ENCODE data around the gene CFAP298. TPM values are rescaled to one million over a fixed set of nuclear protein-coding genes. Genes with fewer than 3 reads are reported as not detected.
A peak's percentile ranks its signal among the peaks of the same experiment; 100 is the strongest.

The CFAP298 gene
- total and polyA plus RNA-seq, 4 donors: 20.4 to 31.4 (median 25.0) TPM

DNA sequence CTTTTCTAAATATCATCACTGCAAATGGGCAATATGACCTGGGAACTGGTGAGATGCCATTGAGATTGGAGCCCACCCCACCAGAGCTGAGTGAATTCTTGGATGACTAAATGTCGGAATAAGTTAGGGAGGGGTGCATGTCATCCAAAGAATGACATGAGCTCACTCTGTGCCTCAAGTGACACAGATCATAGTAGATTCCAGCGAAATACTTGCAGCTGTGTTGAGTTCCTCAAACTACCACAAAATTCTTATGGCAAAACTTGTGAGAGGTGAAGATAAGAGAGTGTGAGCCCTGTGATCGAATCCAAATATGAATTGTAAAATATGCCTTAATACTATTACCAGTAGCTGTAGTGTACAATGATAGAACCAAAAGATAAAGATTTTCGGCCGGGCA lies 24.5 kb downstream of the CFAP298 start:
- WGBS, 2 donors: 95 to 97% methylated on average over 5 of the region's 5 CpGs
- DNase-seq: no peak
- Histone ChIP-seq H3K36me3 (ENCODE audit: control insufficient read depth in 1 of 2, insufficient read depth in 2 of 2, low read length in 1 of 2) (no peaks in the 10 kb centered on the region), H3K4me3 (ENCODE audit: low read length in 2 of 2) (no peak overlapping the region), H3K27me3 (ENCODE audit: control insufficient read depth in 1 of 2, insufficient read depth in 2 of 2, low read length in 1 of 2) (no peaks in the 10 kb centered on the region), H3K4me1 (ENCODE audit: control insufficient read depth in 1 of 2, insufficient read depth in 2 of 2, low read length in 2 of 2) (no peaks in the 10 kb centered on the region), H3K9me3 (ENCODE audit: control insufficient read depth, low read length) (no peaks in the 10 kb centered on the region), H3K27ac (ENCODE audit: low read depth in 1 of 2, low read length in 2 of 2) (no peak overlapping the region)
- ATAC-seq (ENCODE audit: low FRiP score): no peak
- intact Hi-C loops (cut with DNase I): no loop called here

DNA sequence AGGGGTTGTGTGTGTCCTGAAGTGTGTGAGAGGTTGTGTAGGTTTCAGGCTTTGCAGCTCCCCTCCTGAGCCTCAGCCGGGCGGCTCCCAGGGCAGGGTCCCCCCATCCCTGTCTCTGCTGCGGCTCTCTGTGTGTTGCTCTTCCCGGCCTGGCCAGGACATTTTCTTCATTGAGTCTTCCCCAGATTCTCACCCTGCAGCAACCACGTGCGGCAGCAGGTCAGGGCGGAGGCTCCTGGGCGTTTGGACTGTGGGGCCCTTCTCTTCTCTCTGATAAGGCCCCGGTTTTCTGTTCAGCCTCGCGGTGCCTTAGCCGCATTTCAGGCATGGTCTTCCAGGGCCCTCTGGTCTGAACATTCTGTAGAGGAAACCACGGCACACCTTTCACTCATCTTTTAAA lies 25.1 kb downstream of the CFAP298 start:
- Histone ChIP-seq H3K4me1 (ENCODE audit: control insufficient read depth in 1 of 2, insufficient read depth in 2 of 2, low read length in 2 of 2) (no peaks in the 10 kb centered on the region), H3K4me3 (ENCODE audit: low read length in 2 of 2) (no peak overlapping the region), H3K27ac (ENCODE audit: low read depth in 1 of 2, low read length in 2 of 2) (no peak overlapping the region), H3K36me3 (ENCODE audit: control insufficient read depth in 1 of 2, insufficient read depth in 2 of 2, low read length in 1 of 2) (no peaks in the 10 kb centered on the region), H3K27me3 (ENCODE audit: control insufficient read depth in 1 of 2, insufficient read depth in 2 of 2, low read length in 1 of 2) (no peaks in the 10 kb centered on the region), H3K9me3 (ENCODE audit: control insufficient read depth, low read length) (no peaks in the 10 kb centered on the region)
- intact Hi-C loops (cut with DNase I): no loop called here
- 84 to 91% methylated on average over 13 of the region's 13 CpGs for WGBS, 2 donors
- ATAC-seq (ENCODE audit: low FRiP score): no peak
- peak in 1 of 2 donors; percentile 47 for DNase-seq

DNA sequence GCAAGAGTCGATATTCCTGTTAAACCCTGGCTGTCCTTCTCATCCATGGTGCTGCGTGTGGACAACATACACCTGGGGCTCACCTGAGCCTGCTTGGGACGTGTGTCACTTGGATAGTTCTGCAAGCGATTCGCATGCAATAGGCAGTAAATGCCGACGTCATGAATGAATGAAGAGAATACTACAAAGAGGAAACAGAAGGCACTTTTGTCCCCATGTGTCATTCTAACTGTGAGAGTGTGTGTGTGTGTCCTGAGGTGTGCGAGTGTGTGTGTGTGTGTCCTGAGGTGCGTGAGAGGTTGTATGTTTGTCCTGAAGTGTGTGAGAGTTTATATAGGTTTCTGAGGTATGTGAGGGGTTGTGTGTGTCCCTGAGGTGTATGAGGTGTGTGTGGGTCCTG lies 26.2 kb downstream of the CFAP298 start:
- Histone ChIP-seq H3K4me1 (ENCODE audit: control insufficient read depth in 1 of 2, insufficient read depth in 2 of 2, low read length in 2 of 2) (no peaks in the 10 kb centered on the region), H3K4me3 (ENCODE audit: low read length in 2 of 2) (no peak overlapping the region), H3K9me3 (ENCODE audit: control insufficient read depth, low read length) (no peaks in the 10 kb centered on the region), H3K36me3 (ENCODE audit: control insufficient read depth in 1 of 2, insufficient read depth in 2 of 2, low read length in 1 of 2) (no peaks in the 10 kb centered on the region), H3K27ac (ENCODE audit: low read depth in 1 of 2, low read length in 2 of 2) (no peak overlapping the region), H3K27me3 (ENCODE audit: control insufficient read depth in 1 of 2, insufficient read depth in 2 of 2, low read length in 1 of 2) (no peaks in the 10 kb centered on the region)
- 88 to 91% methylated on average over 9 of the region's 9 CpGs for WGBS, 2 donors
- DNase-seq (no peak), ATAC-seq (ENCODE audit: low FRiP score) (no peak)
- intact Hi-C loops (cut with DNase I): no loop called here

DNA sequence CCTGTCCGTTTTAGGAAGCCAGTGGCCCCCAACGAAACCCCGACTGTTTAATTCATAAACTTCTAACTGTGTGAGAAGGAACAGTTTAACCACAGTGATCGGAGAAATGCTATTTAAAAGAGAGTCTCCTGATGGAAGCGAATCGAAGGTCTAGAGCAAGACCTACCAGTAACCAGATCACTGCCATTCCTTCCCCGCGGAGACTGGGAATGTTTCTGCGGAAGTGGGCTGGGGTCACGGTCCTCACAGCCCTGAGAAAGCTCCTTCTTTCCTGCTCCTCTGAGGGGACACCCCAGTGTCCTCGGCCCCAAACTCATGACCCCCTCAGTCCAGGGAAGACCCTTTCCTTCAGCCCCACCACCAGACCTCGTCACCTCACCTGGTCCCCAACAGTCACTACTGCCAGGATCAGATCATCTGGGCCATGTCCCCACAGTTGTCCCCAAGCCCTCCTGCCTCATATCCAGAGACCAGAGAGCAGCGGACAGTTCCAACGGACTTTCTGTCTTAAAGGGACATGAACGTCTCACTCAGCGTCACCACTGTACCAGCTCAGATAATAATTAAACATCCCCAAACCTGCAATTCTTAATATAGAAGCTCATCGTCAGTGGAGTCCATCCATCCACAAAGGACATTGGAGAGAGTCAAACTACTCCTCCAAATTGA lies 27.0 kb downstream of the CFAP298 start, which contains the start of gene TCP10L:
Gene TCP10L (minus strand): TSS at position 482 of the 669 bp plus-strand sequence. CDS start 1,219 bp downstream, outside the sequence.
- 86% methylated on average over 17 of the region's 17 CpGs for WGBS, 2 donors
- ATAC-seq (ENCODE audit: low FRiP score) (no peak), DNase-seq (no peak)
- no peaks in the 10 kb centered on the region for H3K27me3 ChIP-seq (ENCODE audit: control insufficient read depth in 1 of 2, insufficient read depth in 2 of 2, low read length in 1 of 2)
- H3K9me3 ChIP-seq (ENCODE audit: control insufficient read depth, low read length): no peaks in the 10 kb centered on the region
- no peak within 1 kb of the TSS for H3K4me3 ChIP-seq (ENCODE audit: low read length in 2 of 2)
- H3K4me1 ChIP-seq (ENCODE audit: control insufficient read depth in 1 of 2, insufficient read depth in 2 of 2, low read length in 2 of 2): no peaks in the 10 kb centered on the region
- no peaks in the 10 kb centered on the region for H3K36me3 ChIP-seq (ENCODE audit: control insufficient read depth in 1 of 2, insufficient read depth in 2 of 2, low read length in 1 of 2)
- no peak within 1 kb of the TSS for H3K27ac ChIP-seq (ENCODE audit: low read depth in 1 of 2, low read length in 2 of 2)
- intact Hi-C loops (cut with DNase I): no loop called here

GRCh38 chr21:32584472-32584871 lies 27.7 kb downstream of the CFAP298 start:
- H3K4me3 ChIP-seq (ENCODE audit: low read length in 2 of 2): no peak overlapping the region
- H3K9me3 ChIP-seq (ENCODE audit: control insufficient read depth, low read length): no peaks in the 10 kb centered on the region
- intact Hi-C loops (cut with DNase I): no loop called here
- H3K4me1 ChIP-seq (ENCODE audit: control insufficient read depth in 1 of 2, insufficient read depth in 2 of 2, low read length in 2 of 2): no peaks in the 10 kb centered on the region
- WGBS, 2 donors: 89 to 91% methylated on average over 8 of the region's 8 CpGs
- H3K27me3 ChIP-seq (ENCODE audit: control insufficient read depth in 1 of 2, insufficient read depth in 2 of 2, low read length in 1 of 2): no peaks in the 10 kb centered on the region
- DNase-seq (no peak), ATAC-seq (ENCODE audit: low FRiP score) (no peak)
- H3K36me3 ChIP-seq (ENCODE audit: control insufficient read depth in 1 of 2, insufficient read depth in 2 of 2, low read length in 1 of 2): no peaks in the 10 kb centered on the region
- H3K27ac ChIP-seq (ENCODE audit: low read depth in 1 of 2, low read length in 2 of 2): no peak overlapping the region

- WGBS, 2 donors: 91 to 92% methylated on average over 13 of the region's 13 CpGs
- DNase-seq (no peak), ATAC-seq (ENCODE audit: low FRiP score) (no peak)
- intact Hi-C loops (cut with DNase I): no loop called here
- Histone ChIP-seq H3K9me3 (ENCODE audit: control insufficient read depth, low read length) (no peaks in the 10 kb centered on the region), H3K4me3 (ENCODE audit: low read length in 2 of 2) (no peak overlapping the region), H3K27me3 (ENCODE audit: control insufficient read depth in 1 of 2, insufficient read depth in 2 of 2, low read length in 1 of 2) (no peaks in the 10 kb centered on the region), H3K27ac (ENCODE audit: low read depth in 1 of 2, low read length in 2 of 2) (no peak overlapping the region), H3K4me1 (ENCODE audit: control insufficient read depth in 1 of 2, insufficient read depth in 2 of 2, low read length in 2 of 2) (no peaks in the 10 kb centered on the region), H3K36me3 (ENCODE audit: control insufficient read depth in 1 of 2, insufficient read depth in 2 of 2, low read length in 1 of 2) (no peaks in the 10 kb centered on the region)
Observed at GRCh38 chr21:32581732-32582131, 30.4 kb downstream of the CFAP298 start.

- H3K9me3 ChIP-seq (ENCODE audit: control insufficient read depth, low read length): no peaks in the 10 kb centered on the region
Observed at GRCh38 chr21:32580949-32581348, 31.2 kb downstream of the CFAP298 start.

DNA sequence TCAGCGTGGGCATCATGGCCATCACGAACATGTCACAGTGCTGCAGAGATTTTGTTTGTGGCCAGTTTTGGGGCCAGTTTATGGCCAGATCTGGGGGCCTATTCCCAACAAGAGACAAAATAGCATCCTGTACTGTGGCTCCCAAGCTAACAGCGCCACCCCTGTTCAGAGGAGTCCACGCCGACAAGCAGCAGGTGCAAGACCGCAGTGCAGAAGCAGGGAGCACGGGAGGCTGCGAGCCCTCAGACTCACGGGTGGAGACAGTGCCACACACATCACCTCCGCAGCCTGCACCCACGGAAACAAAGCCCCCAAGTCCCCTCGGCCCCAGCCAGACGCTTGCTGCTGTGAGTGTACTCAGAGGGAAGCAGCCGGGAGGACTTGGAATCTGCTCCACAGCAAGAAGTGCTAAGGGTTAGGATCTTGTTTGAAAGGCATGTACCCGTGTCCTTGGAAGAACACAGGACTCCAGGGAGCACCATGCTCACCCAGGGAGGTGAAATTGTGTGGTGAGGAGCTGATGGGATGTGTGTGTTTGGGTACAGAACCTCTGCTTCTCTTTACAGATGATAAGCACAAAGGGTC lies 34.0 kb downstream of the CFAP298 start:
- Histone ChIP-seq H3K27ac (ENCODE audit: low read depth in 1 of 2, low read length in 2 of 2) (no peak overlapping the region), H3K9me3 (ENCODE audit: control insufficient read depth, low read length) (no peaks in the 10 kb centered on the region), H3K27me3 (ENCODE audit: control insufficient read depth in 1 of 2, insufficient read depth in 2 of 2, low read length in 1 of 2) (no peaks in the 10 kb centered on the region), H3K36me3 (ENCODE audit: control insufficient read depth in 1 of 2, insufficient read depth in 2 of 2, low read length in 1 of 2) (no peaks in the 10 kb centered on the region), H3K4me3 (ENCODE audit: low read length in 2 of 2) (no peak overlapping the region), H3K4me1 (ENCODE audit: control insufficient read depth in 1 of 2, insufficient read depth in 2 of 2, low read length in 2 of 2) (no peaks in the 10 kb centered on the region)
- 49 to 50% methylated on average over 15 of the region's 15 CpGs for WGBS, 2 donors
- intact Hi-C loops (cut with DNase I): no loop called here
- DNase-seq: no peak
- ATAC-seq (ENCODE audit: low FRiP score): no peak

More at GRCh38 chr21:32580949-32581348, 31.2 kb downstream of the CFAP298 start:
- no peaks in the 10 kb centered on the region for H3K36me3 ChIP-seq (ENCODE audit: control insufficient read depth in 1 of 2, insufficient read depth in 2 of 2, low read length in 1 of 2)
- no peaks in the 10 kb centered on the region for H3K27me3 ChIP-seq (ENCODE audit: control insufficient read depth in 1 of 2, insufficient read depth in 2 of 2, low read length in 1 of 2)
- intact Hi-C loops (cut with DNase I): no loop called here
- no peak for ATAC-seq (ENCODE audit: low FRiP score)
- DNase-seq: no peak
- H3K27ac ChIP-seq (ENCODE audit: low read depth in 1 of 2, low read length in 2 of 2): no peak overlapping the region
- no peaks in the 10 kb centered on the region for H3K4me1 ChIP-seq (ENCODE audit: control insufficient read depth in 1 of 2, insufficient read depth in 2 of 2, low read length in 2 of 2)
- 90 to 95% methylated on average over 13 of the region's 13 CpGs for WGBS, 2 donors
- H3K4me3 ChIP-seq (ENCODE audit: low read length in 2 of 2): no peak overlapping the region

- Histone ChIP-seq H3K4me3 (ENCODE audit: low read length in 2 of 2) (no peak overlapping the region), H3K27me3 (ENCODE audit: control insufficient read depth in 1 of 2, insufficient read depth in 2 of 2, low read length in 1 of 2) (no peaks in the 10 kb centered on the region), H3K36me3 (ENCODE audit: control insufficient read depth in 1 of 2, insufficient read depth in 2 of 2, low read length in 1 of 2) (no peaks in the 10 kb centered on the region), H3K4me1 (ENCODE audit: control insufficient read depth in 1 of 2, insufficient read depth in 2 of 2, low read length in 2 of 2) (no peaks in the 10 kb centered on the region), H3K27ac (ENCODE audit: low read depth in 1 of 2, low read length in 2 of 2) (no peak overlapping the region), H3K9me3 (ENCODE audit: control insufficient read depth, low read length) (no peaks in the 10 kb centered on the region)
- WGBS, 2 donors: 89 to 93% methylated on average over 11 of the region's 11 CpGs
- ATAC-seq (ENCODE audit: low FRiP score) (no peak), DNase-seq (no peak)
- intact Hi-C loops (cut with DNase I): no loop called here
Observed at GRCh38 chr21:32576011-32576410, 36.2 kb downstream of the CFAP298 start.

Data from aorta (tissue), 5 donors.